ENCODE data around the gene PADI4.
A peak's percentile ranks its signal among the peaks of the same experiment; 100 is the strongest.

The PADI4 gene

DNA sequence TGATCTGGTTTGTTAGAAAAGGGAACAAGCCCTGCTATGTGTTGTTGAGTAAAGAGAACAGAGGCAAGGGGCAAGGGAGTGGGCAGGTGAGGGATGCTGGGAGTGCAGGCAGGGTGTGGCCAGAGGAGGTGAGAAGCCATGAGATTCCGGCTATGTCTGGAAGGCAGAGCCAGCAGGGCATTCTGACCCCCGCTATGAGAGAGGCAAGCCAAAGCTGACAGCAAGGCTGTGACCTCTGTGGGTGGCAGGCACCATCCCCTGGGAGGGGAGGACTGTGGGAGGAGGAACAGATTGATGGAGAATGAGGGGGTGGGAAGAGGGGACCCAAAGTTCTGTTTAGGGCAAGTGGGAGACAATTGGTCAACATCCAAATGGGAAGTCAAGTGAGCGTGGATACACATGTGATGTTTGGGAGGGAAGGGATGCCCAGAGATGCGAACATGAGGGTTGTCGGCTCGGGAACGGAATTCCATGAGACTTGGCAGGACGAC lies 44.5 kb downstream of the PADI4 start:
- no peak for DNase-seq

DNA sequence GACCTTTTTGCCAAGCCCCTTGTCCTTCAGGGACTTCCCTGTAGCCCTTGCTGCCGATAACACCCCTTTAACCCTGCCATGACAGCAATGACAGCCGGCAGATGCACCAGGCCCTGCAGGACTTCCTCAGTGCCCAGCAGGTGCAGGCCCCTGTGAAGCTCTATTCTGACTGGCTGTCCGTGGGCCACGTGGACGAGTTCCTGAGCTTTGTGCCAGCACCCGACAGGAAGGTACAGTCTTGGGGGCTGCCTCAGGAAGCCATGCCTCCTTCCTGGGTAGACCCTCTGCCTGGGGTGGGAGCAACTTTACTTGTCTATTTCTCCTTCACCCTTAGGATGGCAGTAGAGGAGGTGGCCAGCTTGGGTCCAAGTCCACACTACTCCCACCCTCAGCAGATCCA lies 47.9 kb downstream of the PADI4 start:
- no peak for DNase-seq

DNA sequence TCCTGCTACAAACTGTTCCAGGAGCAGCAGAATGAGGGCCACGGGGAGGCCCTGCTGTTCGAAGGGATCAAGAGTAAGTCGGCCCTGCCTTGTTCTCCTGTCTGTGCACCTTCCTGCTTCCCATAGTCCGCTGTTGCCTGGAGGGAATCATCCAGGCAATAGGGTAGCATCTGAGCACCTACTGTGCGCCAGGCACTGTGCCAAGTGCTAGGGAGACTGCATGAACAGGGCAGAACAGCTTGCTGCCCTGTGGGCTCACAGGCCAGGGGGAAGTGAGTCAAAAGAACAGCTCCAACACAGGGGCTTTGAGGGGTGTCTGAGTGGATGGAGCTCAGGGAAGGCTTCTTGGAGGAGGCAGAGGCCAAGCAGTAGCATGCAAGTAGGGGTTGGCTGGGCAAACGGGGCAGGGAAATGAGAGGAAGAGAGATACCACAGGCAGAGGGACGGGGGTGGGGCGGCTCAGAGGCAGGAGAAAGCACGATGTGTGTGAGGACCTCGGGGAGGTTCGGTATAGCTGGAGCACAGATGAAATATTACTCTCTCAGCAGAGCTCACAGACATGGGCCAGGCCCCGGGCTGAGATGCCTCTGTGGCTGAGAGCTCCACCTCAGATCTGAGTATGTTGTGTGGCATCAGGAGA lies 48.5 kb downstream of the PADI4 start:
- no peak for DNase-seq

DNA sequence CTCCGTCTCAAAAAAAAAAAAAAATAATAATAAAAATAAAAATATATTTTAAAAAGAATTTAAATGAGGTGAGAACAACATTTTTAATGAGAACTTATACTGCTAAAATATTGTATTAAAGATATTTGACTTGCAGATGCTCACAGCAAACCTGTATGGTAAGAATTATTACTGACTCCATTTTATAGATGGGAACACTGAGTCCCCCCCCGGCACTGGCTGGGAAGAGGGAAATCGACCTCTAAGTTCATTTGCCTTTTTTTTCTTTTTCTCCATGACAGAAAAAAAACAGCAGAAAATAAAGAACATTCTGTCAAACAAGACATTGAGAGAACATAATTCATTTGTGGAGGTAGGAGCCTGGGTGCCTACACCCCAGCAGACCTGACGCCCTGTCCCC lies 50.6 kb downstream of the PADI4 start:
- no peak for DNase-seq

DNA sequence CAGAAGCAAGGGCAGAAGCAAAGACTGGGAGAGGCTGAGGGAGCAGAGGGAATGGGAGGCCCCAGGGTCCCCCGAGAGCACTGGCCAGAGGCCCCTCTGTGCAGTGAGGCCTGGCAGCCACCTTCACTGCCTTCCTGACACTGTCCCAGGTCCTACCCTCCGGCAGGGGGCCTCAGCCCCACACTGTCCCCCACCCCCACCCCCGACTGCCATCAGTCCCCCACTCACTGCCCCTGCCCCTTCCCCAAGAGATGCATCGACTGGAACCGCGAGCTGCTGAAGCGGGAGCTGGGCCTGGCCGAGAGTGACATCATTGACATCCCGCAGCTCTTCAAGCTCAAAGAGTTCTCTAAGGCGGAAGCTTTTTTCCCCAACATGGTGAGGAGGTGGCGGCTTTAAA lies 51.0 kb downstream of the PADI4 start:
- DNase-seq, result no peak

GRCh38 chr1:17359808-17360207 lies 51.8 kb downstream of the PADI4 start:
- no peak for DNase-seq

GRCh38 chr1:17360272-17360956 lies 52.4 kb downstream of the PADI4 start:
- DNase-seq, result no peak

DNA sequence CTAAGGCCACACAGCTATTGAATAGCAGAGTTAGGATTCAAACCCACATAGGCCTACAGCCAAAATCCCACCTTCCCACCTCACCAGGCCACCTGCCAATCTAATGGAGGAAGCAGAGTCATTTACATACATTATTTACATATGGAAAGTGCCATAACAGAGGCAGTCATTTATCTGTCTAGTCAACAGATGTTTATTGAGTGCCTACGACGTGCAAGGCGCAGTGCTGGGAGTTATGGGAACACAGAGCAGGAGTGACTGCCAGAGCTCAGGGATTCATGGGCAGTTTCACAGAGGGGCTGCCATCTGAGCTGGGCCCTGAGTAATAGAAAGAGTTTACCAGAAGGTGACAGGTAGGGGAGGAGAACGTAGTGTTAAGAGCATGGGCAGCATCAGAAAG lies 53.7 kb downstream of the PADI4 start:
- DNase-seq, result no peak

GRCh38 chr1:17363351-17363750 lies 55.4 kb downstream of the PADI4 start:
- no peak for DNase-seq

DNA sequence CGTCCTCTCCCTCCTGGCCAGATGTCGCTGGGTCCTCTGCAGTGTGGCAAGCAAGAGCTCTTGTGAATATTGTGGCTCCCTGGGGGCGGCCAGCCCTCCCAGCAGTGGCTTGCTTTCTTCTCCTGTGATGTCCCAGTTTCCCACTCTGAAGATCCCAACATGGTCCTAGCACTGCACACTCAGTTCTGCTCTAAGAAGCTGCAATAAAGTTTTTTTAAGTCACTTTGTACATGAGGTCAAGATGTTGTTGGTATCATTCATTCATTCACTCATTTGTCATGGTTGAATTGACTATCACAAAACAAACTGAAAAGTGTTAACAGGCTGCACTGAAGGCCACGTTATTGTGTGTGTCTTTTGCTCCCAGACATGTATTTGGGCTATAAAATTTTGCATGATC lies 55.8 kb downstream of the PADI4 start:
- no peak for DNase-seq

- DNase-seq, result no peak
Observed at GRCh38 chr1:17365293-17365692, 57.3 kb downstream of the PADI4 start.

DNA sequence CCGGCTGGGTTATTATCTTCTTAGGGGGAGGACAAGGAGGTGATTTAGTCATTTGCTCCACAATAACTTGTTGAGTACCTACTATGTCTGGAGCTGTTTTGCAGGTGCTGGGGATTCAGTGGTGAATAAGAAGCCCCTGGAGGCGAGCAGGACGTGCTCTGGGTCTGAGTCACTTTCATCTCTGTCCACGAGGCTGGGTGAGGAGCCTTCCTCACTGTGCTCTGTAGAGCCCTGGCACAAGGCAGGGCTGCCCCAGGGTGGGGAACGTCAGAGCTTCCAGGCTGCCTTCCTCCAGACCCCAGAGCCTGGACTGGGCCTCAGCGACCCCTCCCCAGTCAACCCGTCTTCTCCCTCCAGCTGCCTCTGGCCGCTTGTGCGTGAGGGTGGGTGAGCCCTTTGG lies 61.5 kb downstream of the PADI4 start:
- no peak for DNase-seq

GRCh38 chr1:17370618-17371017 lies 62.6 kb downstream of the PADI4 start:
- peak; percentile 1 for DNase-seq

- no peak for DNase-seq
Observed at GRCh38 chr1:17371896-17372295, 63.9 kb downstream of the PADI4 start, which contains the start of gene PADI6. Gene PADI6, plus strand, starts transcription at chr1:17372196. Its CDS starts 50 bp downstream, at chr1:17372246.

GRCh38 chr1:17372955-17373354 lies 65.0 kb downstream of the PADI4 start:
- no peak for DNase-seq

DNA sequence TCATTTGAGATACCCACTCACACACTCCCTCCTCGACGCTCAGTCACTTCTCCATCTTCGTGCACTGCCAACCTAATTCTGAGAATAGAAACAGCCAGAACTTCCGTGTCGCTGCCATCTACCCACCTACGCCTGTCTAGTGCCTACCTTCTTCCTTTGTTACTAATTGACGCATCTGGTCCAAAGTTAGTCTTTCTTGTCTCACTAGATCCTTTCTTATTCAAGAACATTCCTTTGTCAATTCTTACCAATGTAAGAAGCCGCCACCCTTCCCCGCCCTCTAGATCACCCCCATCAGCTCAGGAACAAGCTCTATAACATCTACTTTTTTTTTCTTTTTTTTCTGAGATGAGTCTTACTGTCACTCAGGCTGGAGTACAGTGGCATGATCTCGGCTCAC lies 67.7 kb downstream of the PADI4 start:
- DNase-seq, result no peak

GRCh38 chr1:17377325-17377953 lies 69.4 kb downstream of the PADI4 start:
- DNase-seq, result no peak

GRCh38 chr1:17381161-17381560 lies 73.2 kb downstream of the PADI4 start:
- DNase-seq, result no peak

- no peak for DNase-seq
Observed at GRCh38 chr1:17392199-17392740, 84.3 kb downstream of the PADI4 start.

DNA sequence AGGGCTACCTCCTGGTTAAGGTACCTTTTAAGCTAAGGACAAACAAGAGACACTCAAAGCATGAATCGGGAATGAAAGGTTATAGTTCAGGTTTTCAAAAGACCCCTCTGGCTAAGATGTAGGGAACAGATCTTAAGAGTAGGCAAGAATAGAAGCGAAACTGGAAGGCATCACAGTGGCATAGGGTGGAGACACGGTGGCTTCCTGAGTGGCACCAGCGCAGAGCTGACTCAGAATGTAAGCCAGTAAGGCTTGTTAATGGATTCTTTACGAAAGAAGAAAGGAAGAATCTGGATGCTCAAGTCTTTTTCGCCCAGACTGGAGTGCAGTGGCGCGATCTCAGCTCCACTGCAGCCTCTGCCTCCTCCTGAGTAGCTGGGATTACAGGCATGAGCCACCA lies 85.2 kb downstream of the PADI4 start:
- DNase-seq, result no peak

GRCh38 chr1:17397910-17398695 lies 90.1 kb downstream of the PADI4 start:
- DNase-seq, result no peak

DNA sequence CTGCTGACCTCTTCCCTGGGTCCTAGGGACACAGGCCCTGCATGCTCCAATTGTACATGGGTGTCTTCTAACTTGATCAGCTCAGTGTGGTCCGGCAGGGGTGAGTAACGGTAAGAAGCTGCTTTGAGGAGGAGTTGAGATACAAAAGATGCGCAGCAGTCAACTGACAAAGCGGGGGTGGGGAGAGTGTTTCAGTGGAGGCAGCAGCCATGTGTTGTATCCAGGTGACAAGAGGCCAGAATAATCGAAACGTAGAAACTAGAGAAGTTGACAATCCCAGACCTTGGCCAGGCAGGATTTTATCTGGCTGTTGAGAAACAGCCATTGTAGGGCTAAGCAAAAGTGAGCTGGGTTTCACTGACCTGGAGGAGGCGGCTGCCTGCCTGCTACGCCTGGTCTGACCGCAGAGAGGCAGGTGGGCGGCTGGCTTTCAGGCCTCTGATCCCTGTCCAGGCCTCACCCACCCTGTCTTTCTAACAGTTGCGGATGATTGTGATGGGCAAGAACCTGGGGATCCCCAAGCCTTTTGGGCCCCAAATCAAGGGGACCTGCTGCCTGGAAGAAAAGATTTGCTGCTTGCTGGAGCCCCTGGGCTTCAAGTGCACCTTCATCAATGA lies 92.8 kb downstream of the PADI4 start:
- DNase-seq, result no peak

DNA sequence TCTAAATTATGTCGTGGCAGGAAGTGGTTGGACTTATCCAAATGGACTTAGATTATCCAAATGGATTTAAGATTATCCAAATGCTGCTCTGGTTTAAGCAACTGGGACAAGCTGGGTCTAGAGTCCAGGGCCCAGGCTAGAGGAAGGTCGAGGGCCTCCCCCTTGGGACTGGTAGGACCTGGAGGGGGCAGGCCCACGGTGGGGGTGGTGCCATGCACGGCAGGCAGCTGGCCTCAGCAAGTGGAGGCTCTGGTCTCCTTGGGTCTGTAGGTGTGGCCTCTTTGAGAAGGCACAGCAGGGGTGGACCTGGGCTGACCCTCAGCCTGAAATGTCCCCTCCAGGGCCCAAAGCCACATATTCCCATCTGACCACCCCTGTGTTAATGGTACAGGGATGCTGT lies 93.8 kb downstream of the PADI4 start:
- no peak for DNase-seq

Data from NCI-H1694 treated with DMSO at 0.1 percent for 48 hours (cell line).